Mucosa of stomach (tissue), 1 donor: ENCODE results near the gene ELP2.
"Not testable (repeated sequence)": the region's sequence is repeated elsewhere in the genome, so short reads cannot be mapped to it uniquely, and the experiment has no call there.

Experiments used
- H3K27me3 ChIP-seq: one replicate; pipeline ENCODE4 v1.7.0; 2013; ENCODE audit warnings: mild to moderate bottlenecking, low read length; ENCODE audit not compliant: control insufficient read depth, insufficient read depth
- H3K36me3 ChIP-seq: one replicate; pipeline ENCODE4 v1.7.0; 2013; ENCODE audit warnings: low read length; ENCODE audit not compliant: control insufficient read depth, insufficient read depth
- H3K4me1 ChIP-seq: one replicate; pipeline ENCODE4 v1.7.0; 2013; ENCODE audit warnings: mild to moderate bottlenecking, low read length; ENCODE audit not compliant: control insufficient read depth, insufficient read depth
- H3K4me3 ChIP-seq: one replicate; pipeline ENCODE4 v1.7.0; 2013; ENCODE audit warnings: low read length
- H3K9ac ChIP-seq: one replicate; pipeline ENCODE4 v1.7.0; 2013; ENCODE audit warnings: mild to moderate bottlenecking, low read length, moderate library complexity
- H3K9me3 ChIP-seq: one replicate; pipeline ENCODE4 v1.7.0; 2013; ENCODE audit warnings: mild to moderate bottlenecking, low read length, moderate library complexity; ENCODE audit not compliant: control insufficient read depth
- donor health status: Pancreatic carcinoma.

ELP2 gene

DNA sequence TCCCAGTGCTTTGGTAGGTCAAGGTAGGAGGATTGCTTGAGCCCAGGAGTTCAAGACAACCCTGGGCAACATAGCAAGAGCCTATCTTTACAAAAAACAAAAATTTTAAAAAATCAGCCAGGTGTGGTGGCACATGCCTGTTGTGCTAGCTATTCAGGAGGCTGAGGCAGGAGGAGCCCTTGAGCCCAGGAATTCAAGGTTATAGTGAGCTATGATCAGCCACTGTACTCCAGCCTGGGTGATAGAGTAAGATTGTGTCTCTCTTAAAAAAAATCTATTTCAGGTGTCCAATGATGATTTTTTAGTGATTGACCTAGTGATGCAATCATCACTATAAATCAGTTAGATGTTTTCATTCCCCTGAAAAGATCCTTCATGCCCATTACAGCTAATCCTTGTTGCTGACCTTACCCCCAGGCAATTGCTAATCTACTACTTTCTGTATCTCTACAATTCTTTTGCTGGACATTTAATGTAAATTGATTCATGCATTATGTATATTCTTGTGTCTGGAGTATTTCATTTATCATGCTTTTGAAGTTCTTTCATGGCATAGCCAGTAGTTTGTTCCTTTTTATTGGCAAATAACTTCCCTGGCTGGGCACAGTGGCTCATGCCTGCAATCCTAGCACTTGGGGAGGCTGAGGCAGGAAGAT is 67.9 kb downstream of the ELP2 start:
- Histone ChIP-seq H3K36me3 (no peaks in the 10 kb centered on the region), H3K4me3 (no peak overlapping the region), H3K4me1 (no peaks in the 10 kb centered on the region), H3K9ac (no peak overlapping the region), H3K9me3 (no peaks in the 10 kb centered on the region), H3K27me3 (no peaks in the 10 kb centered on the region)

GRCh38 chr18:36199691-36200295 is 70.1 kb downstream of the ELP2 start:
- Histone ChIP-seq H3K4me1 (no peaks in the 10 kb centered on the region), H3K27me3 (no peaks in the 10 kb centered on the region), H3K4me3 (no peak overlapping the region), H3K9me3 (no peaks in the 10 kb centered on the region), H3K36me3 (no peaks in the 10 kb centered on the region), H3K9ac (no peak overlapping the region)

- Histone ChIP-seq H3K27me3 (no peaks in the 10 kb centered on the region), H3K9ac (no peak overlapping the region), H3K9me3 (no peaks in the 10 kb centered on the region), H3K4me1 (no peaks in the 10 kb centered on the region), H3K36me3 (no peaks in the 10 kb centered on the region), H3K4me3 (no peak overlapping the region)
Measured at GRCh38 chr18:36200354-36200771, 70.7 kb downstream of the ELP2 start.

DNA sequence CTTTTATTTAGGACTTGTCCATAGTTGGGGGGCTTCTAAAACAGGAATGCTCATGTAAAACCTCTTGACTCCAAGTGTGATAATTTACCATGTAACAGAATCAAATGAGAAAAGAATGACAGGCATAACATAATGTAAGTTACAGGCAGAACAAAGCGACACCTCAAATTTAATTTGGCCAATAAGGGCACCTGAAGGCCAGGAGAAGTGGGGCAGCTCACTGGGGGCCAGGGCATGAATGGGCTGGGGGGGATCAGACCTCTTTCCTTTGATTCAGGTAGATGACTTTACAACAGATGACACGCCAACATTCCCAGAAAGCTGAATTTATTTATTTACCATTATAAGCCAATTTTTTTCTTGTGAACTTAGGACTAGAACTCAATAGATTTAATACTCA is 72.1 kb downstream of the ELP2 start:
- Histone ChIP-seq H3K4me1 (no peaks in the 10 kb centered on the region), H3K27me3 (no peaks in the 10 kb centered on the region)

GRCh38 chr18:36203360-36203895 is 73.7 kb downstream of the ELP2 start:
- no peak overlapping the region for H3K9ac ChIP-seq
- H3K9me3 ChIP-seq = no peaks in the 10 kb centered on the region
- no peaks in the 10 kb centered on the region for H3K27me3 ChIP-seq
- no peaks in the 10 kb centered on the region for H3K4me1 ChIP-seq
- no peak overlapping the region for H3K4me3 ChIP-seq
- no peaks in the 10 kb centered on the region for H3K36me3 ChIP-seq

More for the DNA sequence above, 72.1 kb downstream of the ELP2 start:
- Histone ChIP-seq H3K9ac (no peak overlapping the region), H3K36me3 (no peaks in the 10 kb centered on the region), H3K9me3 (no peaks in the 10 kb centered on the region), H3K4me3 (no peak overlapping the region)

DNA sequence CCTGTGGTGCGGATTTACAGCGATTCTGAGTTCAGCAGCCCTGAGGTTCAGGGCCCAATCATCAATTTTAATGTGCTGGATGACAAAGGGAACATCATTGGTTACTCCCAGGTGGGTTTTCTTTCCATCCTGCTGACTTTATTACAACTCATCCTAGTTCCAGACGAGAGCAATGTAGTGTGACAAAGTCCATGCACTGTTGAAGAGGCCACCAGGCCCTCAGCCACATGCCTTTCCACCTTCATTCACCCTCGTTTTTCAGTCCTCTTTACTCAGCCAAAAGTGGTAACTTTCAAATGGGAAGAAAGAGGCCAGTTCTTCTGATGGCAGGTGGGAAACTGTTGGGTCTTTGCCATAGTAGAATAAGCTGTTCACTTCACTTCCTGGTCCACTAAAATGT is 75.5 kb downstream of the ELP2 start:
- no peak overlapping the region for H3K4me3 ChIP-seq
- H3K9ac ChIP-seq = no peak overlapping the region
- H3K4me1 ChIP-seq = no peaks in the 10 kb centered on the region
- H3K27me3 ChIP-seq = no peaks in the 10 kb centered on the region
- no peaks in the 10 kb centered on the region for H3K36me3 ChIP-seq
- H3K9me3 ChIP-seq = no peaks in the 10 kb centered on the region

GRCh38 chr18:36207303-36207702 is 77.6 kb downstream of the ELP2 start:
- no peaks in the 10 kb centered on the region for H3K36me3 ChIP-seq
- no peaks in the 10 kb centered on the region for H3K4me1 ChIP-seq
- H3K9ac ChIP-seq = no peak overlapping the region

GRCh38 chr18:36207969-36208368 is 78.3 kb downstream of the ELP2 start:
- not testable (repeated sequence) for H3K36me3 ChIP-seq, H3K27me3 ChIP-seq, H3K4me3 ChIP-seq, H3K9me3 ChIP-seq, H3K4me1 ChIP-seq, H3K9ac ChIP-seq

More at GRCh38 chr18:36207303-36207702, 77.6 kb downstream of the ELP2 start:
- Histone ChIP-seq H3K27me3 (no peaks in the 10 kb centered on the region), H3K4me3 (no peak overlapping the region), H3K9me3 (no peaks in the 10 kb centered on the region)

GRCh38 chr18:36211612-36212065 is 81.9 kb downstream of the ELP2 start:
- Histone ChIP-seq H3K27me3 (no peaks in the 10 kb centered on the region), H3K4me3 (no peak overlapping the region), H3K36me3 (no peaks in the 10 kb centered on the region), H3K9ac (no peak overlapping the region), H3K4me1 (no peaks in the 10 kb centered on the region), H3K9me3 (no peaks in the 10 kb centered on the region)

DNA sequence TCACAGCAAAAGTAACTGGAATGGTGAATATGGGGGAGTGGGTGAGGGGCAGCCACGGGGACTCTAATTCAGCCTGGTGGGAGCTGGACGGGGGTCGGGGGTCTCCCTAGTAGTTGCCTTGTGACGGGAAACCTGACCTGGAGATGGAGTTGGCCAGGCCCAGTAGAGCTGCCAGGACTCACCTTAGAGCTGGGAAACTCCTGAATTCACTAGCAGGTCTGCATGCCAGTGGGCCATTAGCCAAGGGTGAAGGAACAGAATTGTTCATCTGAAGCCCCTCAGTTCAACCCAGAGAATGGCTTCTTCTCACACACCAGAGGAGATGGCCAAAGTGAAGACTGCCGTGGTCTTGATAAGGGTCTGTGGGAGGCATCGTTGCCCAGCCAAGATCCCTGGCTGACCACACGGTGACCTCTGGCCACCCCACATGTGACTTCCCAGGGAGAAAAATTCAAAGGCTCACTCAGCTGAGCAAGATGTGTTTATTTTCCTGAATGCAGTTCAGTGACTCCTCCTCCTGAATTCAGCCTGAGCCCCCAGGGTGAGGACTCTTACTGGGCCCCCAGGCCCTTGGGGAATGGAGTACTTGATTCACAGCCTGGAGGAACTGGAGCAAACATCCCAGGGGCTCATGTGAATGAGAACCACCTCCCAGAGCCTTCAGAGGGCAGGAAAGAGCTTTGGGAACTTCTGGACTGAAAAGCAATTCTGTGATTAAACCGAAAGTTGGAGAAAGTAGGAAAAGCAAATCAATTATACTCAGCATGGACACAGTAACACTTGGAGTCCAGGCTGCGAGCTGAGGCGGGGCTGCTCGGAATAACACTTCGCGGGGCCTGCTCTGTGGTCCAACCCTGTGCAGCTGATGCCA is 82.8 kb downstream of the ELP2 start:
- Histone ChIP-seq H3K9ac (no peak overlapping the region), H3K36me3 (no peaks in the 10 kb centered on the region), H3K27me3 (no peaks in the 10 kb centered on the region), H3K4me1 (no peaks in the 10 kb centered on the region), H3K9me3 (no peaks in the 10 kb centered on the region), H3K4me3 (no peak overlapping the region)

GRCh38 chr18:36214811-36215210 is 85.1 kb downstream of the ELP2 start:
- H3K4me3 ChIP-seq = no peak overlapping the region
- H3K4me1 ChIP-seq = no peaks in the 10 kb centered on the region
- H3K9ac ChIP-seq = no peak overlapping the region
- no peaks in the 10 kb centered on the region for H3K27me3 ChIP-seq
- no peaks in the 10 kb centered on the region for H3K36me3 ChIP-seq
- no peaks in the 10 kb centered on the region for H3K9me3 ChIP-seq

DNA sequence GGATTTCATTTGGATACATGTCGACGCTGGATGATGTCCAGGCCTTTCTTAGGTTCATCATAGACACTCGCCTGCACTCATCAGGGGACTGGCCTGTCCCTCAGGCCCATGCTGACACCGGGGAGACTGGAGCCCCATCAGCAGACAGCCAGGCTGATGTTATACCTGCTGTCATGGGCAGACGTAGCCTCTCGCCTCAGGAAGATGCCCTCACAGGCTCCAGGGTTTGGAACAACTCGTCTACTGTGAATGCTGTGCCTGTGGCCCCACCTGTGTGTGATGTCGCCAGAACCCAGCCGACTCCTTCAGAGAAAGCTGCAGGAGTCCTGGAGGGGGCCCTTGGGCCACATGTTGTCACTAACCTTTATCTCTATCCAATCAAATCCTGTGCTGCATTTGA is 85.9 kb downstream of the ELP2 start:
- no peaks in the 10 kb centered on the region for H3K9me3 ChIP-seq
- H3K27me3 ChIP-seq = no peaks in the 10 kb centered on the region
- no peak overlapping the region for H3K4me3 ChIP-seq
- no peaks in the 10 kb centered on the region for H3K4me1 ChIP-seq
- no peaks in the 10 kb centered on the region for H3K36me3 ChIP-seq
- no peak overlapping the region for H3K9ac ChIP-seq
